BJ (cell line): Measurements from ENCODE around the gene DHCR7. TPM values are rescaled to one million over a fixed set of nuclear protein-coding genes. Genes with fewer than 3 reads are reported as not detected.

Experiments
- CTCF ChIA-PET: fragments of 350-600 bp; formaldehyde crosslinking; extraction: SDS; loops from one replicate; lab custom pipeline; 2021; ENCODE audit warnings: antibody characterized with exemption, inconsistent platforms; lab: Yijun Ruan, JAX
- POLR2A ChIA-PET: fragments of 300-600 bp; sonication (Branson Sonifier 250); formaldehyde crosslinking; extraction: SDS; loops from one replicate; lab custom pipeline; 2021; ENCODE audit warnings: antibody characterized with exemption; lab: Charles Lee
- DNase-seq: peaks from one replicate; pipeline ENCODE4 v3.0.0-alpha.2; 2011; ENCODE audit warnings: low read depth
- H3K27me3 ChIP-seq: 2 replicates; pipeline ENCODE4 v1.6.0; 2011; ENCODE audit warnings: low read length; ENCODE audit not compliant: control insufficient read depth, insufficient read depth
- H3K36me3 ChIP-seq: 2 replicates; pipeline ENCODE4 v1.5.1; 2011; ENCODE audit warnings: low read length; ENCODE audit not compliant: control insufficient read depth, insufficient read depth
- H3K4me3 ChIP-seq: 2 replicates; pipeline ENCODE4 v1.5.1; 2011; ENCODE audit warnings: low read depth, mild to moderate bottlenecking, control low read depth, low read length
- CTCF ChIP-seq: IDR thresholded peaks from 2 replicates; pipeline ENCODE4 v1.5.1; 2011; ENCODE audit warnings: low read depth, mild to moderate bottlenecking, control low read depth, inconsistent platforms, low read length, moderate library complexity; ENCODE audit not compliant: insufficient read depth
- polyA plus RNA-seq: library from polyadenylated mRNA; depleted of rRNA; stranded (reverse); fragments of >200 nt; gene quantifications from 2 replicates; pipeline ENCODE4 v1.2.3, GENCODE V29; 2011

DHCR7 gene
- polyA plus RNA-seq, 1 experiment, result 61.1 TPM

- TF ChIP-seq CTCF, result no peak
- ChIA-PET POLR2A (no interaction called here), CTCF (no interaction called here)
- Histone ChIP-seq H3K27me3 (no peaks in the 10 kb centered on the region; the same call in none of the 2 replicates), H3K36me3 (no peaks in the 10 kb centered on the region), H3K4me3 (no peak overlapping the region)
- DNase-seq, result no peak
Observed at GRCh38 chr11:71399341-71399740, 48.9 kb downstream of the DHCR7 start.

- no peak for TF ChIP-seq CTCF
- DNase-seq, result no peak
- H3K36me3 ChIP-seq, result no peaks in the 10 kb centered on the region
- H3K4me3 ChIP-seq, result no peak overlapping the region
- no peaks in the 10 kb centered on the region; the same call in none of the 2 replicates for H3K27me3 ChIP-seq
- ChIA-PET POLR2A (no interaction called here), CTCF (no interaction called here)
Observed at GRCh38 chr11:71397961-71398360, 50.2 kb downstream of the DHCR7 start.

DNA sequence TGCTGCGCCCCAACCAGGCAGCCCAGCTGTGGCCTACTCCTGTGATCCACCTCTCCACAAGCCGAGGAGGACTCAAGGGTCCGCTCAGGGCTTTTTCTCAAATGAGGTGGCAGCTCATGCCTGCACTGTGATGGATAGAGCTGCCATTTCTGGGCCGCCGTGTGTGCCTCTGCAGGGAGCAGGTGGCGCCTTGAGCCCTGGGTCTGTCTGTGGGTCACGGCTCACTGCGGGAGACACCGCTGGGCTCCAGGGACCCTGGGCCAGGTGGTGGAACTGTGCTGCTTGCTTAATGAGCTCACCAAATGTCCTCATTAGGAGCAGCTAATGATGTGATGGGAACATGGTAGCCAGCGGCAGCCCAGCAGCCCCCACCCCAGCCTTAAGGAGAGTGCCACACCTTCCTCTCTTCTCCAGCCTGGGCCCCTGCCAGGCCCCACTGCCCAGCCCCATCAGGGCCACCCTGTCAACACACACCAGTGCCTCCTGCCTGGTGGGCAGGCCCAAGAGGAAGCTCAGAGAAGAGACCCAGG, 50.8 kb downstream of the DHCR7 start:
- no peak for TF ChIP-seq CTCF
- Histone ChIP-seq H3K4me3 (no peak overlapping the region), H3K36me3 (no peaks in the 10 kb centered on the region), H3K27me3 (no peaks in the 10 kb centered on the region; the same call in none of the 2 replicates)
- POLR2A ChIA-PET, result no interaction called here
- CTCF ChIA-PET, result no interaction called here
- no peak for DNase-seq

DNA sequence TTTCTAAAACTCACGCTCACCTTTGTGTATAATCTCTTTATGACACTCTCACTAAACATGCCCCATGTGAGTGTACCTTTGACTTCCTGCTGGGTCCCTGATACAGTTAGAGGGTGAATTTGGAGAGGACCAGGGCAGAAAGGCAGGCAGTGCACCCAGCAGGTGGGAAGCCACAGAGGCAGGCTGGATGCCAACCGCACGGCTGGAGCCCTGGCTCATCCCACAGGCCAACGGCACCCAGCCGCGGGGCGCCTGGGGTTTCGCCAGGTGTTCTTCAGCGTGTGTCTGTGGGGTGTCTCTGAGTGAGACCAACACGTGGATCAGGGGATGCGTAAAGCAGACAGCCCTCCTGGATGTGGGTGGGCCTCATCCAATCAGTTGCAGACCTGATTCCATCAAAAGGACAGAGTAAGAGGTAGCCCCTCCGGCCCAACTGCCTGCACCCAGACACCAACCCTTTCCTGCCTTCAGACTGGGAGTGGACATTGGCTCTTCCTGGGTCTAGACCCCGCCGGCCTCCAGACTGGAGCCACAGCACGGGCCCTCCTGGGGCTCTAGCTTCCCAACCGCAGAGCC, 51.6 kb downstream of the DHCR7 start:
- POLR2A ChIA-PET, result no interaction called here
- CTCF ChIA-PET, result no interaction called here
- no peaks in the 10 kb centered on the region for H3K36me3 ChIP-seq
- H3K4me3 ChIP-seq, result no peak overlapping the region
- DNase-seq, result no peak
- H3K27me3 ChIP-seq, result no peaks in the 10 kb centered on the region; the same call in none of the 2 replicates
- TF ChIP-seq CTCF, result no peak

DNA sequence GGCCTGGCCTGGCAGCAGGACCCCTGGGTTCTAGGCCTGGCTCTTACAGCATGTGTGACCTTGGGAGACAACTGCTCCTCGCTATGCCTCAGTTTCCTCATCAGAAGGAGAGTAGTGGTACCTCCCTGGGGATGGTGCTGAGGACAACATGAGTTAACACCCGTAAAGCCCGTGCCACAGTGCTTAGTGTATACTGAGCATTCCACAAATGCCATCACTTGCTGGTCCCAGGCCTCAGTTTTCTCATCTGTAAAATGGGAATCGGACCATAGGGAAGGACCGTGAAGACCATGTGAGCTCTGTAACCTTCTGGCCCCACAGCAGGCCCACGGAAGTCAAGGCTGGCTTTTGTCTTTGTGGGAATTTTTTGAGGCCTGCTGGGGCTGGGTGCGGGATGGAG, 52.4 kb downstream of the DHCR7 start:
- POLR2A ChIA-PET, result no interaction called here
- Histone ChIP-seq H3K4me3 (no peak overlapping the region), H3K27me3 (no peaks in the 10 kb centered on the region; the same call in none of the 2 replicates), H3K36me3 (no peaks in the 10 kb centered on the region)
- CTCF ChIA-PET, result no interaction called here
- TF ChIP-seq CTCF, result no peak
- DNase-seq, result no peak
